Fibroblast of skin of right biceps (primary cell): ENCODE data around the gene PLAAT2.
A peak's percentile ranks its signal among the peaks of the same experiment; 100 is the strongest.
"Not testable (repeated sequence)": the region's sequence is repeated elsewhere in the genome, so short reads cannot be mapped to it uniquely, and the experiment has no call there.

Experiments used
- DNase-seq: peaks from one replicate; pipeline ENCODE4 v3.0.0-alpha.2; 2013

Gene PLAAT2

DNA sequence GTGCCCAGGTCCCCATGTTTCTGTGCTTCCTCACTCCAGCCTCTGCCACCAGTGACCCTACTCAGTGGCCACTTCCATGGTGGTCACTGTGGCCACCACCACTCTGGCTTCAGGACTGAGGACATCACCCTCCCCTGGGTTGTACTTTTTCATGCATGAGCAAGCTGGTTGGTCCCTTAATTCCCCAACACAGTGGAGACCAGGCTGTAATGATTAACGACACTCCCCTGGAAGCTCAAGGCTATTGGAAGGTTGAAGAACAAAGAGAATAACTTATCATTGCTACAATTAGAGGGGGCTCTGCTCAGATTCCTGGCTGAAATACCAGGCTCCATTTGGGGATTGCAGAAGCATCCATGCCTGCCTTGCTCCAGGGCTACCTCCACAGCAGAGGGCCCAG lies 16.1 kb downstream of the PLAAT2 start:
- no peak for DNase-seq

DNA sequence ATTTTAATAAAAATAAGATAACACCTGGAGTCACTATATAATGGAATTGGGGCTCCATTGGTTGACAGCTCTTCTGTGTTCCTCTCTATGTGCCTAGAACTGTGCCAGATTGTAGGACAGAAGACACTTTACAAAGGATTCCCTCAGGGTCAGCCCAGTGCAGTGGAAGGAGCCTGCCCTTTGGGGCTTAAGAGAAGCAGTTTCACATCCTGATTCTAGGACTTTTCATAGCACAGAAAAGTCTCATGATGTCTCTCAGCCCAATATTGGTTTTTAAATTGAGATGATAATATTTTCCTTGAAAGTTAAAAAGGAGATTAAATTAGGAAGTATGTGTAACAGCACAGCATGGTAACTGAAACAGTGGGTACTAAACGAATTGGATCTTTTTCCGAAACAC lies 19.5 kb downstream of the PLAAT2 start:
- no peak for DNase-seq

DNA sequence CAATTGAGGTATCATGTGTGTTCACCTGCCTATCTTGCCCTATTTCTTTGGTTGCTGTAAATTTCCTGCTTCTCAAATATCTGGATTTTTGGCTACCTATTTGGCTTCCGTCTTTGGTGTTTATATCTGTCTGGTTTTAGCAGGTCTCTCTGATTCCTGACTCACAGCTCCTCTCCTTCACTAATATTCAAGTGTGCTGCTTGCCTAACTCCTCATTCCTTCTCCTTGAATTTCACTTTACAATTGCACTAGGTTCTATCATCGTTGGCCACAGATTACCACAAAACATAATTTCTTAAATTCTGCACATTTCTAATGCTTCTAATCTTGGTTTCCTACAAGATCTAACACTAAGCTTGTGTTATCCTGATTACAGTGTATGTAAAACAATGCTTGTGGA lies 20.7 kb downstream of the PLAAT2 start:
- DNase-seq: not testable (repeated sequence)

DNA sequence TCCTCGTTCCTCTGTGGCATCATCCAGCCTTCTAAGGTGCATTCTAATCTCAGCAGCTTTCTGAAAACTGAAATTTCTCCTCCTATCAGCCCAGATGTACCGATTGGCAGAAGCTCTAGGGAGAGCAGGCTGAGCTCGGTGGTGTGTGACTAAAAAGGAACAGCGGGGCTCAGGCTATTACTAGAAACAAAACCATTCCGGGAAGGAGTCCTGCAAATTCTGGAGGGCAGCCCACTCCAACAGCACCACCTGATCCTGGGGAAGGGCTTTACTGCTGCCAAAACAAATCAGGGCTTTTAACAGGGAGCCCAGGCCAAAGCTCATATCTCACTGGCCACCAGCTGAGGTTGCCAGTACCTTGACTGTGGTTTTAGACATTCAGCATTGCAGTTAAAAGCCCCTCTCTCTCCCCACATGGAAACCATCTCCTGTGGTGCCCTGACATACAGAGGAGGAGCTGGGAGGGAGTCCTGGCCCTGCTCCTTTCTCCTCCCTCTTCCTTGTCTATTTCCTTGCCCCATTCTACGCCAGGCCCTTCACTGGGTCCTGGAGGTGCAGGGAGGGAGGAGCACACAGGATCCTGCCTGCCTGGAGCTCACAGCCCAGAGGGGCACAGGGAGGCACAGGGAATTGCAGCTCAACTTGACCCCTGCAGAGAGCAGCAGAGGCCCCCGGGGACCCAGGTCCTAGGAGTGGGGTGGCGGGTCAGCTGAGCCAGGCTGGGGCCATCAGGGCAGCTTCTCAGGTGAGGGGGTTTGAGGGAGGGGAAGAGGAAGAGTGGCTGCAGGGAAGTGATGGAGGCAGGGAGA lies 25.7 kb downstream of the PLAAT2 start:
- DNase-seq: peak; percentile 42

DNA sequence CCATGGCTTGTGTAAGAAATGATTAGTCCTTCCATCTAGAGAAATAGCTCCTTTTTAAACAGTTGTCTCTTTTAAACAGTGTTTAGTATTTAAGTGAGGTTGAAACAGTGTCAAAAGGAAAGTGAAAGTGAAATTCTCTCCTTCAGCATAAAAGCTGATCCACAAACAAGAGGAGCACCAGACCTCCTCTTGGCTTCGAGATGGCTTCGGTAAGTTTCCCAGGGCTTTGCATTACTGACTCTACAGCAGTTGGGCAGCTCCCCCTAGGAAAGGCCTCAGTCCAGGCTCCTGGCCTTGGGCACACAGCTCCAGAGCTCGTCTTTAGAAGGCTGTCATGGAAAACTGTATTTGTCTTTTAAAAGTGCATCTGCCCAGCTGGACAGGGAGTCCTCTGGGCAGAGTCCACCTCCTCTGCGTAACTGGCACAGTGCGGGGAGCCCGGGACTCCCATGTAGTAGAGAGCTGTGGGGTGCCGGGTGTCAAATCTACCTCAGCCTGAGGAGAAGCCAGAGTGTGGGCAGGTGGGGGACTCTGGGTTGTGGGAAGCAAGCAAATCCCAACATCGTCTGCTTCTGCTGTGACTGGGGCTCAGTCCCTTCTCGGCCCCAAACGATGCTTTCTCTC lies 26.4 kb downstream of the PLAAT2 start, which contains the start of gene PLAAT4:
TSS of gene PLAAT4 (plus strand) at position 140 of the 624 bp plus-strand sequence. CDS start at position 201, 61 bp downstream.
- DNase-seq: peak; percentile 34

DNA sequence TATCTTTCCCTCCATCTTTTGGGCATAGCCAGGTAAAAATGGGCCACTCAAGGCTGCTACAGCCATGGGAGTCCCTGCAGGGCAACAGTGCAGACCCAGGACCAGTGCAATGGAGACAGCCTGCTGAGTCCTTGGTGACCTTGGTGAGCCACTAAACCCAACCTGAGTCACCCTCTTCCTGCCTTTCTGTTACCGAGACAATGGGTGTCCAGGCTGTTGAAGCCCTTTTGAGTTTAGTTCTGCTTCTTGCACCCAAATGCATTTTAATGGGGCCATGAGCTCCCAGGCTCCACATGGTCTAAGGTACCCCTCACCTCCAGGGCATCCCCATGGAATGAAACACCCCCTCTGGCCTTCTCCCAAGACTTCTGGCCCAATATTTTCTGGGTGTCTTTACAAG lies 27.4 kb downstream of the PLAAT2 start:
- no peak for DNase-seq

DNA sequence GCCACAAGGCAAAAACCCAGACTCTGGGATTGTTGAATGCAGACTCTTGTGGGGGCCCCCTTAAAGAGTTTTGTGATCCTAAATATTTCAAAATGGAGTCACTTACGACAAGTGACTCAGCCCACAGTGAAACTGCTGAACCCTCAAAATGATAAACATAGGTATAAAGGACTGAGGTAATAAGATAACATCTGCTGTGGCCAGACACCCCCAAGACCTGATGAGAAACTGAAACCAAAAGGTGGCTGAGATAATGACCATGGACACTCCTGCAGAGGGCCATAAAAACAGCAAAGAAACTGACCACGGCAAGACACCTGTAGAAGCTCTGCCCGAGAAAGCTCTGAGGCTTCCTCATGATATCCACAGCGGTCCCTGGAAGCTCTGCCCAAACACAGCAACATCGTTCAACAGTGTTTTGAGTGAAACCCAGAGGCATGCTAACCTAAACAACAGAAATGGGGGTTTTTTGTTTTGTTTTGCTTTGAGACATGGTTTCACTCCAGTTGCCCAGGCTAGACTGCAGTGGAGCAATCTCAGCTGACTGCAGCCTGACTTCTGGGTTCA lies 28.2 kb downstream of the PLAAT2 start:
- DNase-seq: no peak

DNA sequence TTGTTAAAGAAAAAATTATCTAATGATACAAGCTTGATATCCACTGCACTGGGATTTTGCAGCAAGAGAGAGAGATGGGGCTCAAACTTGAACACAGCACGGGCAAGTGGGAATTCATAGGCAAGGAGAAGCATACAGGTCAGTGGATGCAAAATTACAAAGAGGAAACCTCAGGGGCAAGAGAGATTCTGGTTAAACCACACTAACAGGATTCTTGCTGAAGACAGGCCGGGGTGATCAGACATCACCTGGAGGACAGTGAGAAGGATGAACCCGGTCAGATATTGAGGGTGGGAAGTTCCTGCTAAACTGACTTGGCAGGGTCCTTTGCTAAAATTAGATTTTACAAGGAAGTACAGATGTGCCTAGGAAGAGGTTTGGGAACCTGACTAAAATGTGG lies 29.1 kb downstream of the PLAAT2 start:
- no peak for DNase-seq

DNA sequence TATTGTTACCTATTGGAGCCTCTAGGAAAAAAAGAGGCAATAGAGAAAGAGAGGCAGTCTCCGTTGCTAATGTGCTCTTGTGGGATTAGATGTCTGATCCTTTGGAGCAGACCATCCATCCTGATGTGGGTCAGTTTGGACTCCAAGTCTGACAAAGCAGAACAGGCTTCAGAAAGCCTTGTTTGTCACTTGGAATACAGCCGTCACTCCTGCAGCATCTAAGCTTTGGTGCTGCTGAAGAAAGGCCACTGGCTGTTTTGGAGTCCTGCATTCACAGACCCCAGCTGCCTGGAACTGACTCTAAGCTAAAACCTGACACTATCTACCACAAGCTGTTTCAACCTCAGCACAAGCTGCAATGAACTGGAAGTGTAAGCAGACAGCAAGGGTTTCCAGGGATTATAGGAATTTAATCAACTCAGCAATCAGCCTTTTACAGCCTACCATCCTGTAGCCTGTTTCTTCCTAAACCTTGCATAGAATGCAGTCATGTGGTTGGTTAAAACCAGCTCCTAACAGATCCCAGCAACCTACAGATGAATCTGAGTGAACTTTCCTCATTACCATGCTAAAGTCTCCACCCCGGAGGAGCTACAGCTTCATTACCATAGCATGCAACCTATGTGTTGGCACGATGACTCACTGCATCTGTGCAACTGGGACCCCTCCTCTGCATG lies 30.2 kb downstream of the PLAAT2 start:
- DNase-seq: no peak

DNA sequence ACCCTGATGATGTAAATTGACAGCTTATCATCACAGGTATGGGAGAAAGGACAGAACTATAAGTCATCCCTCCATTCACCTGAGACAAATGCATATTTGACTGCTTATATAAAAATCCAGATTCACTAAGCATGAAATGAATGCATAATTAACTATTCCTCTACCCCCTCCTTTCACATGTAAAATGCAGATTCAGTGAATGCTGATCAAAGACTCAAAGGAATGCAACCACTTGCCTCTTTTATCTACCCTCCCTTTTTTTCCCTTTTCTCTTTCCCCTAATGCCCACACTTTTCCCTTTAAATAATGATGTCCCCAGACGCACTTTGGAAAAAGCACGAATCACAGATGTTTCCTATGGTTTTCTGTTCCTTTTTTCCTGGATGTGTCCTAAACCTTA lies 31.1 kb downstream of the PLAAT2 start:
- no peak for DNase-seq

DNA sequence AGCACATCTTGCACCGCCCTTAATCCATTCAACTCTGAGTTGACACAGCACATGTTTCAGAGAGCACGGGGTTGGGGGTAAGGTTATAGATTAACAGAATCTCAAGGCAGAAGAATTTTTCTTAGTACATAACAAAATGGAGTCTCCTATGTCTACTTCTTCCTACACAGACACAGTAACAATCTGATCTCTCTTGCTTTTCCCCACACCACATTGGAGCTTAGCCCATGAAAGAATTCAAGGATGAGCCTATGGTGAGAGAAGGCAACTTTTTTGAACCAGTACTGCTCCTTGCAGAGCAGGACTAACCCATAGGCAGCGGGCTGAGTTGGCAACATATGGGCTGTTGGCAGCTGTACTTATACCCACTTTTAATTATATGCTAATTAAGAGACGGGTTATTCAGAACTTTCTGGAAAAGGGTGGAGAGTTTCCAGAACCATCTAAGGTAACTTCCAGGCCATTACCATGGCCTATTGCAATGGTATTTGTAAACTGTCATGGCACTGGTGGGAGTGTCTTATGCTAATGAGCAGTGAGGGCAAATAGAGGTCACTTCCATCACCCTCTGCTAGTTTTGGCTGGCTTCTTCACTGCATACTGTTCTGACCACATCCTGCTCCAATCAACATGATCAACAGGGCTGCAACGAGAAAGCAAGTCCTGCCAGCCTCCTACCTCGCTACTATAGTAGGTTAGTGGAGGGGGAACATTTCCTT lies 31.9 kb downstream of the PLAAT2 start:
- peak; percentile 86 for DNase-seq

DNA sequence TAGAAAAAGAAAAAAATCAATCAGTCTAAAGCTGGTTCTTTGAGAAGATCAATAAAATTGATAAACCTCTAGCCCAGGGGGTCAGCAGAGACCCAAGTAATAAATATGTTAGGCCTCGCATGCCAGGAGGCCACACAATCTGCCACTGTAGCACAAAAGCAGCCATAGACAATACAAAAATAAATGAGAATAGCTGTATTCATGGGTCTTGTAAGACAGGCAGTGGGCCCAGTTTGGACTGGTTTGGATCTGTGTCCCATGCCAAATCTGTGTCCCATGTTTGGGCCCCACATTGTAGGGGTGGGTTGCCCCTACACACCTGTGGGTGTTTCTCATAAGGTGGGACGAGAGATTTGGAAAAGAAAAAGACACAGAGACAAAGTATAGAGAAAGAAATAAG lies 33.2 kb downstream of the PLAAT2 start:
- DNase-seq: no peak

DNA sequence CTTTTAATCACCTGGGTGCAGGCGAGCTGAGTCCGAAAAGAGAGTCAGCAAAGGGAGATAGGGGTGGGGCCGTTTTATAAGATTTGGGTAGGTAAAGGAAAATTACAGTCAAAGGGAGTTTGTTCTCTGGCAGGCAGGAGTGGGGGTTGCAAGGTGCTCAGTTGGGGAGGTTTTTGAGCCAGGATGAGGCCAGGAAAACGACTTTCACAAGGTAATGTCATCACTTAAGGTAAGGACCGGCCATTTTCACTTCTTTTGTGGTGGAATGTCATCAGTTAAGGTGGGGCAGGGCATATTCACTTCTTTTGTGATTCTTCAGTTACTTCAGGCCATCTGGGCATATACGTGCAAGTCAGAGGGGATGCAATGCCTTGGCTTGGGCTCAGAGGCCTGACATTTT lies 33.8 kb downstream of the PLAAT2 start:
- not testable (repeated sequence) for DNase-seq

DNA sequence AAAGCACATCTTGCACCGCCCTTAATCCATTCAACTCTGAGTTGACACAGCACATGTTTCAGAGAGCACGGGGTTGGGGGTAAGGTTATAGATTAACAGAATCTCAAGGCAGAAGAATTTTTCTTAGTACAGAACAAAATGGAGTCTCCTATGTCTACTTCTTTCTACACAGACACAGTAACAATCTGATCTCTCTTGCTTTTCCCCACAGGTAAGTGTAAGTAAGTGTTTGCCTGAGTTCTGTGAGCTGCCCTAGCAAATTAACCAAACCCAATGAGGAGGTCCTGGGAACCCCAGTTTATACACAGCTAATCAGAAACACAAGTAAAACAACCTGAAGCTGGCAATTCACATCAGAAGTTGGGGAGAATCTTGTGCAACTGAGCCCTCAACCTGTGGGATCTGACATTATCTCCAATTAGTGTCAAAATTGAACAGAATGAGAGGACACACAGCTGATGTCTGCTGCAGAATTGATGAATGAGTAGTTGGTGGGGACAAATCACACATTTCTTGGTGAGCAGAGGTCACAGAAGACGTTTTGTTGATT lies 34.4 kb downstream of the PLAAT2 start:
- DNase-seq: not testable (repeated sequence)

DNA sequence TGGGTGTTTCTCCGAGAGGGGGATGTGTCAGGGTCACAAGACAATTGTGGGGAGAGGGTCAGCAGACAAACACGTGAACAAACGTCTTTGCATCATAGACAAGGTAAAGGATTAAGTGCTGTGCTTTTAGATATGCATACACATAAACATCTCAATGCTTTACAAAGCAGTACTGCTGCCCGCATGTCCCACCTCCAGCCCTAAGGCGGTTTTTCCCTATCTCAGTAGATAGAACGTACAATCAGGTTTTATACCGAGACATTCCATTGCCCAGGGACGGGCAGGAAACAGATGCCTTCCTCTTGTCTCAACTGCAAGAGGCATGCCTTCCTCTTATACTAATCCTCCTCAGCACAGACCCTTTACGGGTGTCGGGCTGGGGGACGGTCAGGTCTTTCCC lies 35.0 kb downstream of the PLAAT2 start:
- DNase-seq: not testable (repeated sequence)

DNA sequence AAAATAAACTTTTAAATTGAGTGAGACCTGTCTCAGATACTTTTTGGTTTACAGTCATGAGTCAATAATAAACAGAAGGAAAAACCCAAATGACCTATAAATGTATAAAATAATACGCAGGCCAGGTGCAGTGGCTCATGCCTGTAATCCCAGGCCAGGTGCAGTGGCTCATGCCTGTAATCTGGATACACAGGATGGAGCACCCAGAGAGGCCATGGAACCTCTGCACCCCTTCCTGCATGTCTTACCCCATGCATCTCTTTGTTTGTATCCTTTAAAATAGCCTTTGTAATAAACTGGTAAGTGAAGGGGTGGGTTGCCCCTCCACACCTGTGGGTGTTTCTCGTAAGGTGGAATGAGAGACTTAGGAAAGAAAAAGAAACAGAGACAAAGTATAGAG lies 35.5 kb downstream of the PLAAT2 start:
- no peak for DNase-seq

DNA sequence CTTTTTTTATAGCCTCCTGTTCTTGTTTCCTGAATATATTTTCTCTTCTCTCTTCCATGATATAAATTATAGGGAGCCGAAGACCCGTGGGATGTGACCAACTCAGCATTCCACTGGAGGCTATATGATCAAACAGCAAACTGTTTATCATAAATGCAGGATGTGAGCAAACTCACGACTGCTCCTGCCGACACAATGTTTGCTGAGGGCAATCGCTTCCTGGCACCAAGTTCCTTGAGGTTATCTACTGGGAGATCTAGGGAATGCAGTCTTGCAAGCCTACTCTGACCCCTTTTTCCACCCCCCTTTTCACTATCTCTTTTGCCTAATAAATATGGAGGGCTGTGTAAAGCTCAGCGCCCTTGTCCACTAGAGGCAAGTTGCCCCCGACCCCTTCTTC lies 40.0 kb downstream of the PLAAT2 start:
- DNase-seq: no peak

DNA sequence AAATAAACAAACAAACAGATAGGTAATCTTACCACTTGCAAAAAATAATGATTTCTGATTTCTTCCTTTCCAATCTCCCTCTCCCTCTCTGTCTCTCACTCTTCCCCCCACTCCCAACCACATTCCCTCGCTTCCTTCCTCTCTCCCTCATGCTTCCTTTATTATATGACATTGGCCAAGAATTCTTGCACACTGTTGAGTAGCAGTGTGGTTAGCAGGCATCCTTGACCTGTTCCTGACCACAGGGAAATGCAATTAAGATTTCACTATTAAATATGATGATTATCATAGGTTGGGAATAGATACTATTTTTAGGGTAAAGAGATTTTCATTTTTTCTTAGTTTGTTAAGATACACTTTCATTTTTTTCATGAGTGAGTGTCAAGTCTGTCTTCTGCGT lies 41.3 kb downstream of the PLAAT2 start:
- DNase-seq: no peak

DNA sequence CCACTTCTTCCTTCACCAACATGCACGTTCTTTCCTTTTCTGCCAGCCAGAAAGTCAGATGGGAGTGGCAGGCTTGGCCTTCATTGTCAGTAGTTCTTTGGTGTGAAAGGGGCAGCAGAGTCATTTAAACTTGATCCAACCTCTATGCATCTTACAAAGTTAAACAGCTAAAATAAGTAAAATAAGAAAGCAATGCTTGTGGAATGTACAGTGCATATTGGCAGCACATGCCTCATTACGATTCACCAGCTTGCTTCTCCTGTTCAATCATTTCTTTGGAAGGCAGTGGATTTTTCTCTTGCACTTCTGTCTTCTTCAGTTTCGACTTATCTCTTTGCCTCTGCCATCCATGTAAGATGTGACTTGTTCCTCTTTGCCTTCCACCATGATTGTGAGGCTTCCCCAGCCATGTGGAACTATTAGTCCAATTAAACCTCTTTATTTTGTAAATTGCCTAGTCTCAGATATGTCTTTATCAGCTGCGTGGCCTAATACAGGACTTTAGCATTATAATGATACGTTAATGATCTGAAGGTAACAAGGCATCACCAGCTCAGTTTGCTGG lies 42.5 kb downstream of the PLAAT2 start:
- DNase-seq: no peak

DNA sequence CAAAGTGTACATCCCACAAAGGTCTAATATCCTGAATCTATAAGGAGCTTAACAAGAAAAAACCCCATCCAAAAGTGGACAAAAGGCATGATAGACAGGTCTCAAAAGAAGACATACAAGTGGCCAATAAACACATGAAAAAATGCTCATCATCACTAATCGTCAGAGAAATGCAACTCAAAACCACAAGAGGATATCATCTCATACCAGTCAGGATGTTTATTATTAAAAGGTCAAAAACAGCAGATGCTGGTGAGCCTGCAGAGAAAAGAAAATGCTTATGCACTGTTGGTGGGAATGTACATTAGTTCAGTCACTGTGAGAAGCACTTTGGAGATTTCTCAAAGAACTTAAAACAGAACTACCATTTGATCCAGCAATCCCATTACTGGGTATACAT lies 44.6 kb downstream of the PLAAT2 start:
- DNase-seq: peak; percentile 31

DNA sequence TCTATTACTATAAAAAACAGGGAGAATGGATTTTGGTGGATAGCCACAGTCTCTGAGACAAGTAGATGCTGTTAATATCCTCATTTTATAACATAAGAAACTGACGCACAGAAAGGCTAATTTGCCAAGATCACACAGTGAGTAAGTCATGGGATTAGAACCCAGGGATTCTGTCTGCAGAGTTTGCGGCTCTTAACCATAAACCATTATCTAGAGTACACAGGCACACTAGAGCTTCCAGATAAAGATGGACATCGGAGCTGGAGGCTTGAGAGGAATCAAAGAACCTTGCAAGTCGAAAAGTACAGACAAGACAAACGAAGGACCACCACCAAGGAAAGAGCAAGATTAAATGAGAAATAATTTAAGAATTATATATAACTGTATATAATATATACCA lies 46.0 kb downstream of the PLAAT2 start:
- no peak for DNase-seq

DNA sequence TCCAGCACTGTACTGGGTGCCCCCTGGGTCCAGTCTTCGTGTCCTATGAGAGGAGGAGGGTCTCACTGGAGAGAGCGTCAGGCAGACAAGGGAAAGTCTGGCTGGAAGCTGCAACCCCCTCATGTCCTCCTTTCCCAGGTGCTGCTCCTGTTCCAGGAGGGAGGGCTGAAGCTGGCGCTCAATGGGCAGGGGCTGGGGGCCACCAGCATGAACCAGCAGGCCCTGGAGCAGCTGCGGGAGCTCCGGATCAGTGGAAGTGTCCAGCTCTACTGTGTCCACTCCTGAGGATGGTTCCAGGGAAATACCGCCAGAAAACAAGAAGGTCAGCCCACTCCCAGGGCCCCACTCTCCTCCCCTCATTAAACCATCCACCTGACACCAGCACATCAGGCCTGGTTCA lies 47.1 kb downstream of the PLAAT2 start:
- no peak for DNase-seq
